IMR-90 (cell line): Measurements from ENCODE around the gene IFNAR2. TPM values are rescaled to one million over a fixed set of nuclear protein-coding genes. Genes with fewer than 3 reads are reported as not detected.

ENCODE experiments used
- ATAC-seq: fragments of 200-7000 bp; cut with Tn5 transposase; 2 replicates; pipeline ENCODE4 v1.9.1; 2020; ENCODE audit warnings: low read depth, mild to moderate bottlenecking, moderate library complexity
- BruUV-seq: library from RNA; stranded (reverse); fragments of 400-500 nt; replicated peaks from 2 replicates; lab custom pipeline; 2021; lab: Mats Ljungman, UMichigan
- CTCF ChIA-PET: fragments of 300-600 bp; formaldehyde crosslinking; extraction: SDS; loops from one replicate; lab custom pipeline; 2021; ENCODE audit warnings: antibody characterized with exemption; lab: Yijun Ruan, JAX
- POLR2A ChIA-PET: fragments of 300-600 bp; sonication (Branson Sonifier 250); formaldehyde crosslinking; loops from one replicate; lab custom pipeline; 2022; ENCODE audit warnings: antibody characterized with exemption; ENCODE audit not compliant: unreplicated experiment; lab: Charles Lee
- DNase-seq: peaks from one replicate; pipeline ENCODE4 v3.0.0; 2013
- H2AFZ ChIP-seq: replicated peaks from 2 replicates; pipeline ENCODE3; 2013; ENCODE audit warnings: low read length, mild to moderate bottlenecking; ENCODE audit not compliant: poor library complexity
- H2AK5ac ChIP-seq: 2 replicates; pipeline ENCODE4 v1.6.1; 2013; ENCODE audit warnings: low read depth, low read length, inconsistent platforms
- H2AK9ac ChIP-seq: replicated peaks from 2 replicates; pipeline ENCODE3; 2013; ENCODE audit warnings: mild to moderate bottlenecking, low read depth, low read length, moderate library complexity; ENCODE audit not compliant: poor library complexity
- H2BK120ac ChIP-seq: 2 replicates; pipeline ENCODE4 v1.6.1; 2013; ENCODE audit warnings: low read depth, low read length, inconsistent platforms
- H2BK15ac ChIP-seq: 3 replicates; pipeline ENCODE4 v1.6.1; 2013; ENCODE audit warnings: low read depth, low read length, inconsistent platforms
- H2BK20ac ChIP-seq: 2 replicates; pipeline ENCODE4 v1.6.1; 2013; ENCODE audit warnings: low read depth, mild to moderate bottlenecking, inconsistent platforms, low read length, moderate library complexity
- H2BK5ac ChIP-seq: 2 replicates; pipeline ENCODE4 v1.6.1; 2013; ENCODE audit warnings: mild to moderate bottlenecking, low read depth, low read length, inconsistent platforms; ENCODE audit not compliant: poor library complexity, severe bottlenecking
- H3K14ac ChIP-seq: replicated peaks from 2 replicates; pipeline ENCODE4 v1.6.1; 2013; ENCODE audit warnings: low read depth, low read length, inconsistent platforms
- H3K18ac ChIP-seq: 2 replicates; pipeline ENCODE4 v1.6.1; 2013; ENCODE audit warnings: low read depth, low read length, control low read depth
- H3K23ac ChIP-seq: 2 replicates; pipeline ENCODE4 v1.6.1; 2013; ENCODE audit warnings: low read depth, low read length, inconsistent platforms
- H3K27ac ChIP-seq: 2 replicates; pipeline ENCODE4 v1.5.1; 2013; ENCODE audit warnings: mild to moderate bottlenecking, control low read depth, low read length; ENCODE audit not compliant: insufficient read depth
- H3K27me3 ChIP-seq: 2 replicates; pipeline ENCODE4 v1.6.1; 2013; ENCODE audit warnings: low read length; ENCODE audit not compliant: control insufficient read depth, insufficient read depth
- H3K36me3 ChIP-seq: 2 replicates; pipeline ENCODE4 v1.6.1; 2013; ENCODE audit warnings: low read length, mixed read lengths; ENCODE audit not compliant: control insufficient read depth, insufficient read depth
- H3K4ac ChIP-seq: 2 replicates; pipeline ENCODE4 v1.6.1; 2013; ENCODE audit warnings: low read depth, low read length, inconsistent platforms
- H3K4me1 ChIP-seq: 2 replicates; pipeline ENCODE4 v1.6.1; 2013; ENCODE audit warnings: low read length, mixed read lengths; ENCODE audit not compliant: control insufficient read depth, insufficient read depth
- H3K4me2 ChIP-seq: 2 replicates; pipeline ENCODE4 v1.6.1; 2013; ENCODE audit warnings: low read depth, mild to moderate bottlenecking, control low read depth, low read length, moderate library complexity
- H3K4me3 ChIP-seq: 2 replicates; pipeline ENCODE4 v1.5.1; 2013; ENCODE audit warnings: low read depth, mild to moderate bottlenecking, control low read depth, low read length, moderate library complexity; ENCODE audit not compliant: insufficient read depth
- H3K56ac ChIP-seq: 2 replicates; pipeline ENCODE4 v1.6.1; 2013; ENCODE audit warnings: low read length, inconsistent platforms; ENCODE audit not compliant: insufficient read depth; ENCODE audit errors: extremely low read depth
- H3K79me1 ChIP-seq, 2 experiments: 2 replicates each; pipeline ENCODE4 v1.6.1; 2013; ENCODE audit warnings: low read length in 2 of 2, inconsistent platforms in 1 of 2, low read depth in 1 of 2
- H3K9ac ChIP-seq: 2 replicates; pipeline ENCODE4 v1.6.1; 2013; ENCODE audit warnings: low read depth, low read length, control low read depth
- H3K9me1 ChIP-seq: 2 replicates; pipeline ENCODE4 v1.6.1; 2013; ENCODE audit warnings: low read length, inconsistent platforms; ENCODE audit not compliant: insufficient read depth
- H3K9me3 ChIP-seq: 2 replicates; pipeline ENCODE4 v1.6.1; 2013; ENCODE audit warnings: low read length; ENCODE audit not compliant: control insufficient read depth, insufficient read depth
- H4K20me1 ChIP-seq: 2 replicates; pipeline ENCODE4 v1.6.1; 2013; ENCODE audit warnings: low read length, inconsistent platforms; ENCODE audit not compliant: insufficient read depth
- H4K5ac ChIP-seq: 2 replicates; pipeline ENCODE4 v1.6.1; 2013; ENCODE audit warnings: mild to moderate bottlenecking, low read depth, low read length, control low read depth
- H4K8ac ChIP-seq, 2 experiments: 2 replicates each; pipeline ENCODE4 v1.6.1; 2013; ENCODE audit warnings: low read depth in 2 of 2, low read length in 2 of 2, control low read depth in 1 of 2, inconsistent platforms in 1 of 2
- H4K91ac ChIP-seq: 2 replicates; pipeline ENCODE4 v1.6.1; 2013; ENCODE audit warnings: low read depth, low read length, inconsistent platforms; ENCODE audit not compliant: insufficient read depth
- BHLHE40 ChIP-seq: fragments of 150-350 bp; IDR thresholded peaks from 2 replicates; pipeline ENCODE4 v1.6.1; 2016; ENCODE audit warnings: mild to moderate bottlenecking, low read depth, low read length
- CEBPB ChIP-seq: IDR thresholded peaks from 2 replicates; pipeline ENCODE4 v1.6.1; 2012; ENCODE audit warnings: low read depth, low read length, improper control_type of control experiment
- CHD1 ChIP-seq: IDR thresholded peaks from 2 replicates; pipeline ENCODE4 v1.6.1; 2012; ENCODE audit warnings: low read depth, low read length, improper control_type of control experiment
- FOS ChIP-seq: fragments of 150-350 bp; IDR thresholded peaks from 2 replicates; pipeline ENCODE4 v1.6.1; 2016; ENCODE audit warnings: low read depth, low read length
- MAFK ChIP-seq: IDR thresholded peaks from 2 replicates; pipeline ENCODE4 v1.6.1; 2012; ENCODE audit warnings: low read depth, low read length, improper control_type of control experiment
- MAZ ChIP-seq: IDR thresholded peaks from 2 replicates; pipeline ENCODE4 v1.6.1; 2012; ENCODE audit warnings: low read depth, mild to moderate bottlenecking, low read length, improper control_type of control experiment, moderate library complexity, borderline replicate concordance
- MXI1 ChIP-seq: IDR thresholded peaks from 2 replicates; pipeline ENCODE4 v1.6.1; 2012; ENCODE audit warnings: low read depth, mild to moderate bottlenecking, low read length, moderate library complexity, borderline replicate concordance
- NFE2L2 ChIP-seq: fragments of 150-350 bp; IDR thresholded peaks from 2 replicates; pipeline ENCODE4 v1.6.1; 2016; ENCODE audit warnings: low read depth, mild to moderate bottlenecking, low read length
- RAD21 ChIP-seq: IDR thresholded peaks from 2 replicates; pipeline ENCODE4 v1.6.1; 2012; ENCODE audit warnings: low read length, improper control_type of control experiment
- RFX5 ChIP-seq: IDR thresholded peaks from 2 replicates; pipeline ENCODE4 v1.8.0; 2012; ENCODE audit warnings: low read depth, mild to moderate bottlenecking, low read length, moderate library complexity
- SMC3 ChIP-seq: fragments of 150-350 bp; IDR thresholded peaks from 2 replicates; pipeline ENCODE4 v1.6.1; 2016; ENCODE audit warnings: low read depth, mild to moderate bottlenecking, antibody characterized with exemption, low read length, moderate library complexity
- WGBS, 2 experiments: methylation state at CpG; one replicate each; pipeline versions ENCODE4 v1.1.5 to v1.1.7; 2013; ENCODE audit warnings: missing lambda C conversion rate in 2 of 2; ENCODE audit not compliant: insufficient read length in 1 of 2; ENCODE audit errors: extremely low coverage in 2 of 2; 5-methylcytosine and 5-hydroxymethylcytosine counted together
- dilution Hi-C: fragments of 300-500 bp; cut with HindIII; formaldehyde crosslinking; loops from one replicate; pipeline ENCODE4 v1.14.3; 2018; ENCODE audit warnings: low sequenced_read_pairs; ENCODE audit not compliant: unreplicated experiment
- in situ Hi-C: fragments of 300-500 bp; cut with MboI; formaldehyde crosslinking; loops from 3 replicates; pipeline ENCODE4 v1.14.3; 2019; ENCODE audit warnings: low sequenced_read_pairs, inconsistent platforms, mixed read lengths
- intact Hi-C: fragments of 100-400 bp; cut with micrococcal nuclease; formaldehyde crosslinking; loops from 2 replicates; pipeline ENCODE4 v1.10.0; 2022
- polyA plus RNA-seq, 3 experiments: library from polyadenylated mRNA; depleted of rRNA; stranded (reverse); fragments of >200 nt; gene quantifications; 2 replicates each; pipeline ENCODE4 v1.2.3, GENCODE V29; 2012; ENCODE audit warnings: low replicate concordance in 1 of 3
- total RNA-seq: library from RNA; depleted of rRNA; stranded (reverse); fragments of >200 nt; gene quantifications from 2 replicates; pipeline ENCODE4 v1.2.3, GENCODE V29; 2012
- TF ChIP-seq, protein P1 (sequence below): conservative IDR thresholded peaks from 2 replicates; pipeline ENCODE4 v1.5.1; 2012; ENCODE audit warnings: mild to moderate bottlenecking, low read depth, low read length, improper control_type of control experiment
- TF ChIP-seq, protein P2 (sequence below): fragments of 150-350 bp; IDR thresholded peaks from 2 replicates; pipeline ENCODE4 v1.6.1; 2017; ENCODE audit warnings: mild to moderate bottlenecking, antibody characterized with exemption, low read length, low read depth

IFNAR2 gene
- total and polyA plus RNA-seq, 2 of the 4 experiments (the other 2 are of a cell fraction), result 6.3 to 13.9 TPM

DNA sequence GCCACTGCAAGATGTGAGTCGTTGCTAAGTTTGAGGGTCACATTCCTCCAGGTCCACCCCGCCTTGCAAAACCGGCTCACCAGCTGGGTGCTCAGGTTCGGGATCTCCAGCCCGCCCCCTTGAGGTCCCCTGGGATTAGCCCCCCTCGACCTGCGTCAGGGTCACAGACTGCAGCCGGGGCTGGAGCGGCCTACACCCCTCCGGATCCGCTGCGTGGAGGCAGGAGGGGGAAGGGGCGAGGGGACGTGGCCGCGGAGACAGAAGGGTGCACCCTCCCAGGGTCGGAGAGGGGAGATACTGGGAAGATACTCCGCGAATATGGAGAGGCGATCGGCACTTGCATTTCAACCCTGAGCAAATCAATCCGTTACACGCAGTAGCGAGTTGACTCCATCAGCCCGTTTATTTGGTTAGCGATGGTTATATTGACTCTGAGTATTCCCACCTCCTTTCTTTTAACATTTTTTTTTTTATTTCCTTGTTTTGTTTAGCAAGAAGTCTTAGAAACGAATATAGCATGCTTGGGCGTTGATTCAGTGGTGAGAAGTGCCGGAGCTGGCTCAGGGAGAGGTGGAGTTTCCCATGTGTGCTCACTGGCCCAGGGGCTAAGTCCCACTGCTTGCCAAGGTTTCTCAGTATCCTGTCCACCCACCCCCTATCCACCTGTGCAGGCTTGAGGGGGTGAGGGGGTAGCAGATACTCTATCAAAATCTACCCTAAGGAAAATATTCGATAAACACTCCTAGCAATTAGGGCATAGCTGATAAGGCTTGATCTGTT lies 997 bp downstream of the IFNAR2 start:
- Histone ChIP-seq H3K18ac (peak overlapping the region; percentile 11; the same call in 1 of the 2 replicates), H2BK20ac (no peak overlapping the region), H3K27ac (peak overlapping the region; percentile 54), H3K4me1 (peaks cover 1% of the 10 kb centered on the region), H2BK5ac (peak overlapping the region; percentile 29), H3K4me2 (peak overlapping the region; percentile 91), H3K14ac (no peak overlapping the region; the same call in 1 of the 2 replicates), H3K9me1 (no peaks in the 10 kb centered on the region), H3K36me3 (no peaks in the 10 kb centered on the region), H3K23ac (peak overlapping the region; percentile 5; the same call in 1 of the 2 replicates), H3K9ac (peak overlapping the region; percentile 64), H3K4me3 (peak overlapping the region; percentile 63), H3K27me3 (no peaks in the 10 kb centered on the region; the same call in 1 of the 2 replicates), H2BK120ac (no peak overlapping the region), H4K5ac (peak overlapping the region; percentile 13; the same call in 1 of the 2 replicates), H3K4ac (peak overlapping the region; percentile 82), H4K20me1 (peaks cover 9% of the 10 kb centered on the region), H3K79me1 (peaks cover 12 to 34% of the 10 kb centered on the region in 2 experiments), H4K91ac (no peak overlapping the region), H2AFZ (peak overlapping the region; percentile 98), H3K9me3 (no peaks in the 10 kb centered on the region), H2BK15ac (no peak overlapping the region), H3K56ac (no peak overlapping the region), H2AK9ac (peak overlapping the region; percentile 8), H2AK5ac (peak overlapping the region; percentile 35; the same call in 1 of the 2 replicates), H4K8ac (peak overlapping the region; percentile 36 to 51; a peak in 2 of 4 replicates)
- BruUV-seq, result no TSS peak
- DNase-seq, result peak; percentile 75
- CTCF ChIA-PET, result no interaction called here
- 0% methylated on average over 1 of the region's 30 CpGs; no CpG with 5 or more reads in 1 of the 2 experiments for WGBS, 2 experiments
- intact Hi-C loops, result no loop called here
- ATAC-seq, result peak; percentile 42
- dilution Hi-C loops, result no loop called here
- POLR2A ChIA-PET, result interaction anchor here (0.5 to 0.6 kb wide), 2 partner anchors 419 to 1279 kb away, joined by 3 to 15 read pairs; no protein-coding TSS in a partner anchor
- in situ Hi-C loops, result no loop called here
- no peak for TF ChIP-seq CEBPB
- no peak for TF ChIP-seq NFE2L2
- 0 out of 2 replicates have a peak, but pooled peaks have one; percentile 10 for TF ChIP-seq FOS
- 0 out of 2 replicates have a peak, but pooled peaks have one; percentile 2 for TF ChIP-seq MAZ
- TF ChIP-seq BHLHE40, result no peak
- TF ChIP-seq, protein P1, sequence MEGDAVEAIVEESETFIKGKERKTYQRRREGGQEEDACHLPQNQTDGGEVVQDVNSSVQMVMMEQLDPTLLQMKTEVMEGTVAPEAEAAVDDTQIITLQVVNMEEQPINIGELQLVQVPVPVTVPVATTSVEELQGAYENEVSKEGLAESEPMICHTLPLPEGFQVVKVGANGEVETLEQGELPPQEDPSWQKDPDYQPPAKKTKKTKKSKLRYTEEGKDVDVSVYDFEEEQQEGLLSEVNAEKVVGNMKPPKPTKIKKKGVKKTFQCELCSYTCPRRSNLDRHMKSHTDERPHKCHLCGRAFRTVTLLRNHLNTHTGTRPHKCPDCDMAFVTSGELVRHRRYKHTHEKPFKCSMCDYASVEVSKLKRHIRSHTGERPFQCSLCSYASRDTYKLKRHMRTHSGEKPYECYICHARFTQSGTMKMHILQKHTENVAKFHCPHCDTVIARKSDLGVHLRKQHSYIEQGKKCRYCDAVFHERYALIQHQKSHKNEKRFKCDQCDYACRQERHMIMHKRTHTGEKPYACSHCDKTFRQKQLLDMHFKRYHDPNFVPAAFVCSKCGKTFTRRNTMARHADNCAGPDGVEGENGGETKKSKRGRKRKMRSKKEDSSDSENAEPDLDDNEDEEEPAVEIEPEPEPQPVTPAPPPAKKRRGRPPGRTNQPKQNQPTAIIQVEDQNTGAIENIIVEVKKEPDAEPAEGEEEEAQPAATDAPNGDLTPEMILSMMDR, result 0 out of 2 replicates have a peak, but pooled peaks have one; percentile 7
- TF ChIP-seq SMC3, result no peak
- TF ChIP-seq MAFK, result no peak
- no peak for TF ChIP-seq RFX5
- no peak for TF ChIP-seq MXI1
- no peak for TF ChIP-seq RAD21
- no peak for TF ChIP-seq CHD1
- TF ChIP-seq, protein P2, sequence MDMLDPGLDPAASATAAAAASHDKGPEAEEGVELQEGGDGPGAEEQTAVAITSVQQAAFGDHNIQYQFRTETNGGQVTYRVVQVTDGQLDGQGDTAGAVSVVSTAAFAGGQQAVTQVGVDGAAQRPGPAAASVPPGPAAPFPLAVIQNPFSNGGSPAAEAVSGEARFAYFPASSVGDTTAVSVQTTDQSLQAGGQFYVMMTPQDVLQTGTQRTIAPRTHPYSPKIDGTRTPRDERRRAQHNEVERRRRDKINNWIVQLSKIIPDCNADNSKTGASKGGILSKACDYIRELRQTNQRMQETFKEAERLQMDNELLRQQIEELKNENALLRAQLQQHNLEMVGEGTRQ, result no peak
